HEK293 (cell line): ENCODE results near the gene CCHCR1.

Experiments
- GLI4 ChIP-seq: fragments of 450-650 bp; formaldehyde crosslinking; IDR thresholded peaks from 2 replicates; pipeline ENCODE4 v1.5.1; 2016; ENCODE audit warnings: missing biosample characterization, missing genetic modification characterization
- ZBTB20 ChIP-seq: fragments of 450-650 bp; formaldehyde crosslinking; IDR thresholded peaks from 2 replicates; pipeline ENCODE4 v1.5.1; 2016; ENCODE audit warnings: missing biosample characterization, missing genetic modification characterization
- ZBTB48 ChIP-seq: fragments of 450-650 bp; formaldehyde crosslinking; IDR thresholded peaks from 2 replicates; pipeline ENCODE4 v1.5.1; 2016; ENCODE audit warnings: missing biosample characterization, missing genetic modification characterization
- ZFP69B ChIP-seq: fragments of 450-650 bp; formaldehyde crosslinking; IDR thresholded peaks from 2 replicates; pipeline ENCODE4 v1.5.1; 2016; ENCODE audit warnings: missing biosample characterization, missing genetic modification characterization
- ZNF2 ChIP-seq: fragments of 450-650 bp; formaldehyde crosslinking; IDR thresholded peaks from 2 replicates; pipeline ENCODE4 v1.5.1; 2016; ENCODE audit warnings: missing biosample characterization, missing genetic modification characterization
- ZNF311 ChIP-seq: fragments of 450-650 bp; formaldehyde crosslinking; IDR thresholded peaks from 2 replicates; pipeline ENCODE4 v1.5.1; 2017; ENCODE audit warnings: missing biosample characterization, missing genetic modification characterization, borderline replicate concordance
- ZNF48 ChIP-seq: fragments of 450-650 bp; formaldehyde crosslinking; IDR thresholded peaks from 2 replicates; pipeline ENCODE4 v1.5.1; 2016; ENCODE audit warnings: missing biosample characterization, missing genetic modification characterization
- ZNF558 ChIP-seq: fragments of 450-650 bp; formaldehyde crosslinking; IDR thresholded peaks from 2 replicates; pipeline ENCODE4 v1.5.1; 2016; ENCODE audit warnings: missing biosample characterization, missing genetic modification characterization
- ZNF843 ChIP-seq: fragments of 450-650 bp; formaldehyde crosslinking; IDR thresholded peaks from 2 replicates; pipeline ENCODE4 v1.5.1; 2016; ENCODE audit warnings: missing biosample characterization, missing genetic modification characterization
- TF ChIP-seq, protein P1 (sequence below): fragments of 450-650 bp; formaldehyde crosslinking; IDR thresholded peaks from 2 replicates; pipeline ENCODE4 v1.5.1; 2016; ENCODE audit warnings: missing biosample characterization, missing genetic modification characterization
- TF ChIP-seq, protein P2 (sequence below): fragments of 450-650 bp; formaldehyde crosslinking; IDR thresholded peaks from 2 replicates; pipeline ENCODE4 v1.5.1; 2016; ENCODE audit warnings: missing biosample characterization, missing genetic modification characterization
- TF ChIP-seq, protein P3 (sequence below): sonication (generic); formaldehyde crosslinking; IDR thresholded peaks from 2 replicates; pipeline ENCODE4 v1.8.1; 2022; ENCODE audit warnings: mild to moderate bottlenecking, moderate library complexity, missing genetic modification reagents
- TF ChIP-seq, protein P4 (sequence below): fragments of 450-650 bp; formaldehyde crosslinking; IDR thresholded peaks from 2 replicates; pipeline ENCODE4 v1.5.1; 2016; ENCODE audit warnings: missing biosample characterization, missing genetic modification characterization

DNA sequence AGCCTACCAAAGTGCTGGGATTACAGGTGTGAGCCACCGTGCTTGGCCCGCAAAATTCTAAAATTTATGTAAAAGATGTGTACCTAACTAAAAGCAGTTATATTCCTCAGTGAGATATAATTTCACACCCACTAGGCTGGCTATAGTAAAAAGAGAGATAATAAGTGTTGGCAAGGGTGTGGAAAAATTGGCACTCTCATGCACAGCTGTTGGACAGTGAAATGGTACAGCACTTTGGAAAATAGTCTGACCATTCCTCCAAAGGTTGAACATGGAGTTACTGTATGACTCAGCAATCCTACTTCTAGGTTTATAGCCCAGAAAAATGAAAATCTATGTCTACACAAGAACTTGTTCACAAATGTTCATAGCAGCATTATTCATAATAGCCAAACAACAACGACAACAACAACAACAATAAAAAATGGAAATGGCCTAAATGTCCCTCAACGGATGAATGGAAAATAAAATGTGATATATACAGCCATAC lies 59.1 kb downstream of the CCHCR1 start:
- TF ChIP-seq ZFP69B (tag by site-specific recombination): no peak
- TF ChIP-seq, protein P1, sequence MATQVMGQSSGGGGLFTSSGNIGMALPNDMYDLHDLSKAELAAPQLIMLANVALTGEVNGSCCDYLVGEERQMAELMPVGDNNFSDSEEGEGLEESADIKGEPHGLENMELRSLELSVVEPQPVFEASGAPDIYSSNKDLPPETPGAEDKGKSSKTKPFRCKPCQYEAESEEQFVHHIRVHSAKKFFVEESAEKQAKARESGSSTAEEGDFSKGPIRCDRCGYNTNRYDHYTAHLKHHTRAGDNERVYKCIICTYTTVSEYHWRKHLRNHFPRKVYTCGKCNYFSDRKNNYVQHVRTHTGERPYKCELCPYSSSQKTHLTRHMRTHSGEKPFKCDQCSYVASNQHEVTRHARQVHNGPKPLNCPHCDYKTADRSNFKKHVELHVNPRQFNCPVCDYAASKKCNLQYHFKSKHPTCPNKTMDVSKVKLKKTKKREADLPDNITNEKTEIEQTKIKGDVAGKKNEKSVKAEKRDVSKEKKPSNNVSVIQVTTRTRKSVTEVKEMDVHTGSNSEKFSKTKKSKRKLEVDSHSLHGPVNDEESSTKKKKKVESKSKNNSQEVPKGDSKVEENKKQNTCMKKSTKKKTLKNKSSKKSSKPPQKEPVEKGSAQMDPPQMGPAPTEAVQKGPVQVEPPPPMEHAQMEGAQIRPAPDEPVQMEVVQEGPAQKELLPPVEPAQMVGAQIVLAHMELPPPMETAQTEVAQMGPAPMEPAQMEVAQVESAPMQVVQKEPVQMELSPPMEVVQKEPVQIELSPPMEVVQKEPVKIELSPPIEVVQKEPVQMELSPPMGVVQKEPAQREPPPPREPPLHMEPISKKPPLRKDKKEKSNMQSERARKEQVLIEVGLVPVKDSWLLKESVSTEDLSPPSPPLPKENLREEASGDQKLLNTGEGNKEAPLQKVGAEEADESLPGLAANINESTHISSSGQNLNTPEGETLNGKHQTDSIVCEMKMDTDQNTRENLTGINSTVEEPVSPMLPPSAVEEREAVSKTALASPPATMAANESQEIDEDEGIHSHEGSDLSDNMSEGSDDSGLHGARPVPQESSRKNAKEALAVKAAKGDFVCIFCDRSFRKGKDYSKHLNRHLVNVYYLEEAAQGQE (tag by site-specific recombination): no peak
- TF ChIP-seq ZBTB20 (tag by site-specific recombination): no peak
- no peak for TF ChIP-seq ZNF48 (tag by site-specific recombination)
- TF ChIP-seq ZNF2 (tag by site-specific recombination): no peak
- no peak for TF ChIP-seq GLI4
- TF ChIP-seq, protein P2, sequence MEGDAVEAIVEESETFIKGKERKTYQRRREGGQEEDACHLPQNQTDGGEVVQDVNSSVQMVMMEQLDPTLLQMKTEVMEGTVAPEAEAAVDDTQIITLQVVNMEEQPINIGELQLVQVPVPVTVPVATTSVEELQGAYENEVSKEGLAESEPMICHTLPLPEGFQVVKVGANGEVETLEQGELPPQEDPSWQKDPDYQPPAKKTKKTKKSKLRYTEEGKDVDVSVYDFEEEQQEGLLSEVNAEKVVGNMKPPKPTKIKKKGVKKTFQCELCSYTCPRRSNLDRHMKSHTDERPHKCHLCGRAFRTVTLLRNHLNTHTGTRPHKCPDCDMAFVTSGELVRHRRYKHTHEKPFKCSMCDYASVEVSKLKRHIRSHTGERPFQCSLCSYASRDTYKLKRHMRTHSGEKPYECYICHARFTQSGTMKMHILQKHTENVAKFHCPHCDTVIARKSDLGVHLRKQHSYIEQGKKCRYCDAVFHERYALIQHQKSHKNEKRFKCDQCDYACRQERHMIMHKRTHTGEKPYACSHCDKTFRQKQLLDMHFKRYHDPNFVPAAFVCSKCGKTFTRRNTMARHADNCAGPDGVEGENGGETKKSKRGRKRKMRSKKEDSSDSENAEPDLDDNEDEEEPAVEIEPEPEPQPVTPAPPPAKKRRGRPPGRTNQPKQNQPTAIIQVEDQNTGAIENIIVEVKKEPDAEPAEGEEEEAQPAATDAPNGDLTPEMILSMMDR (tag by site-specific recombination): no peak
- TF ChIP-seq, protein P3, sequence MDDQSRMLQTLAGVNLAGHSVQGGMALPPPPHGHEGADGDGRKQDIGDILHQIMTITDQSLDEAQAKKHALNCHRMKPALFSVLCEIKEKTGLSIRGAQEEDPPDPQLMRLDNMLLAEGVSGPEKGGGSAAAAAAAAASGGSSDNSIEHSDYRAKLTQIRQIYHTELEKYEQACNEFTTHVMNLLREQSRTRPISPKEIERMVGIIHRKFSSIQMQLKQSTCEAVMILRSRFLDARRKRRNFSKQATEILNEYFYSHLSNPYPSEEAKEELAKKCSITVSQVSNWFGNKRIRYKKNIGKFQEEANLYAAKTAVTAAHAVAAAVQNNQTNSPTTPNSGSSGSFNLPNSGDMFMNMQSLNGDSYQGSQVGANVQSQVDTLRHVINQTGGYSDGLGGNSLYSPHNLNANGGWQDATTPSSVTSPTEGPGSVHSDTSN (CRISPR knock-in tag): no peak
- TF ChIP-seq, protein P4, sequence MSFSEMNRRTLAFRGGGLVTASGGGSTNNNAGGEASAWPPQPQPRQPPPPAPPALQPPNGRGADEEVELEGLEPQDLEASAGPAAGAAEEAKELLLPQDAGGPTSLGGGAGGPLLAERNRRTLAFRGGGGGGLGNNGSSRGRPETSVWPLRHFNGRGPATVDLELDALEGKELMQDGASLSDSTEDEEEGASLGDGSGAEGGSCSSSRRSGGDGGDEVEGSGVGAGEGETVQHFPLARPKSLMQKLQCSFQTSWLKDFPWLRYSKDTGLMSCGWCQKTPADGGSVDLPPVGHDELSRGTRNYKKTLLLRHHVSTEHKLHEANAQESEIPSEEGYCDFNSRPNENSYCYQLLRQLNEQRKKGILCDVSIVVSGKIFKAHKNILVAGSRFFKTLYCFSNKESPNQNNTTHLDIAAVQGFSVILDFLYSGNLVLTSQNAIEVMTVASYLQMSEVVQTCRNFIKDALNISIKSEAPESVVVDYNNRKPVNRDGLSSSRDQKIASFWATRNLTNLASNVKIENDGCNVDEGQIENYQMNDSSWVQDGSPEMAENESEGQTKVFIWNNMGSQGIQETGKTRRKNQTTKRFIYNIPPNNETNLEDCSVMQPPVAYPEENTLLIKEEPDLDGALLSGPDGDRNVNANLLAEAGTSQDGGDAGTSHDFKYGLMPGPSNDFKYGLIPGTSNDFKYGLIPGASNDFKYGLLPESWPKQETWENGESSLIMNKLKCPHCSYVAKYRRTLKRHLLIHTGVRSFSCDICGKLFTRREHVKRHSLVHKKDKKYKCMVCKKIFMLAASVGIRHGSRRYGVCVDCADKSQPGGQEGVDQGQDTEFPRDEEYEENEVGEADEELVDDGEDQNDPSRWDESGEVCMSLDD (tag by site-specific recombination): no peak
- TF ChIP-seq ZNF843 (tag by site-specific recombination): no peak
- no peak for TF ChIP-seq ZNF558 (tag by site-specific recombination)
- no peak for TF ChIP-seq ZNF311 (tag by site-specific recombination)
- TF ChIP-seq ZBTB48 (tag by site-specific recombination): no peak
